ENCODE data around the gene SND1.

SND1 gene

DNA sequence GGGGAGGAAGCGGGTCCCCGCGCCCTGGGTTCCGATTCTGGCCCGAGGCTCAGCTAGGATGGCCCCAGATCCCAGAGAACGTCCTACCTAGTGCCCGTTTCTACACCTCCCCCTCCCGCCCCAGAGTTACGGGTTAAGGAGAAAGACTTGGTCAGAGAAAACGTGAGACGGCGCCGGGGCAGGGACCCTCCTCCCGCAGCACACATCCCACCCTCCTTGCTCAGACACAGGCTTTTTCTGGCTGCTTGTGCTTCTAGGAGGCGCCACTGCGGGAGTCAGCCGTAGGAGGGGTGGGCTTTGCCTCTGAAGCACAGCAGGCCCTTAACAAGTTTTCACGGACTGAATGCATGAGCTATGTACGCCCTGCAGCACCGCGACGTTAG, 484.2 kb downstream of the SND1 start:
- DNase-seq (ENCODE audit: low spot score): no peak

DNA sequence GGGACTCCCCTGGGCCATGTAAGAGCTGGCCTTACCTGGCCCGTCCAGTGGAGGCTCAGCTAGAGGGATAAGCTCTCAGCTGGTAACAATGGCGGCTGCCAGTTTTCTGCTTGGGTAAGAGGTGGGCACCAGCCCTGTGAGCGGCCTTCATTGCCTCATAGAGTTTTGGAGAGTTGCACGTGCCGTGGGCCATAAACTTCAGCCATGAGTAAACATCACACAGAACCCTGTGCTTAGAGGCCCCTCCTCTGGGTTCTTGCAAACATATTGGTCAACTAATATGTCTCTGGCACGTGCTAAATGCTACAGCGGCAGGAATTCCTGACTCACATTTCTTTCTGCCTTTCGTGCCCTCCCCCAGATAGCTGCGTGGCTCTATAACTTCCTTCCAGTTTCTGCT, 485.2 kb downstream of the SND1 start:
- no peak for DNase-seq (ENCODE audit: low spot score)

DNA sequence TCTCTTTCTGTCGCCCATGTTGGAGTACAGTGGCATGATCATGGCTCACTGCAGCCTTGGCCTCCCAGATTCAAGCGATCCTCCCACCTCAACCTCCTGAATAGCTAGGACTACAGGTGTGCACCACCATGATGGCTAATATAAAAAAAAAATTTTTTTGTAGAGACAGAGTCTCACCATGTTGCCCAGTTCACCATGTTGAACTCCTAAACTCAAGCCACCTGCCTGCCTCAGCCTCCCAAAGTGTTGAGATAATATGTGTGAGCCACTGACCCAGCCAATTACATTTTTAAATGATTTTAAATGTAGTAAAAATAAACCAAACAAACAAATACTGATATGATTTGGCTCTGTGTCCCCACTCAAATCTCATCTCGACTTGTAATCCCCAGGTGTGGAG, 487.4 kb downstream of the SND1 start:
- DNase-seq (ENCODE audit: low spot score): no peak

DNA sequence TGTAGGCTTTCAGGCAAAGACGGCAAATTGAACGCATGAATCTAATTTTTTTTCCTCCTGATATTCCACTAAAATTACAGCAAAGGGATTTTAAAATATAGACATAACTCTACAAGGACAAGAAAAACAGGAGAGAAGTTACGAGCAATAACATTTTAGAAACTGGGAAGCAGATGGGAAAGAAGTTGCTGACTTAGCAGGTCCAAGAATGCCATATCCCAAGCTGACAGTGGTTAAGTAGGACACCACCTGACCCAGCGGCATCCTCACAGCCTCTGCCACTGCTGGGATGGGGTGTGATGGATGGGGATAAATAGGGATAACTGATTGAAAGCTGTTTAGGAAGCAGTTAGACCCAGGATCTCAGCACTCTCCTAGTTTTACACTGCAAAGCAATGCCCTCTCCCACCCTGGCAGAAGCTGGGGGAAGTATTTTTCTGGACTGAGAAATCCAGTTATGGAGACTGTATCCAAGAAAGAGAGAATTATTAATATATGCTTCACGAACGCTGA, 489.7 kb downstream of the SND1 start:
- no peak for DNase-seq (ENCODE audit: low spot score)
